H9 (cell line): ENCODE data around the gene ATP1B2. TPM values are rescaled to one million over a fixed set of nuclear protein-coding genes. Genes with fewer than 3 reads are reported as not detected.
A peak's percentile ranks its signal among the peaks of the same experiment; 100 is the strongest.

ENCODE experiments used
- DNase-seq: peaks from one replicate; pipeline ENCODE4 v3.0.0-alpha.2; 2017
- H2AFZ ChIP-seq: one replicate; pipeline ENCODE4 v1.6.1; 2013; ENCODE audit warnings: mild to moderate bottlenecking, low read length, control low read depth, moderate library complexity
- H2AK5ac ChIP-seq: 2 replicates; pipeline ENCODE4 v1.6.1; 2013; ENCODE audit warnings: low read length, control low read depth, mixed read lengths; ENCODE audit not compliant: insufficient read length
- H2BK120ac ChIP-seq: one replicate; pipeline ENCODE4 v1.6.1; 2013; ENCODE audit warnings: low read depth, mild to moderate bottlenecking, low read length, control low read depth, inconsistent platforms; ENCODE audit not compliant: poor library complexity, severe bottlenecking
- H2BK12ac ChIP-seq: 2 replicates; pipeline ENCODE4 v1.6.1; 2013; ENCODE audit warnings: low read length, control low read depth, mixed read lengths, low read depth; ENCODE audit not compliant: insufficient read length
- H2BK15ac ChIP-seq: 2 replicates; pipeline ENCODE4 v1.6.1; 2013; ENCODE audit warnings: low read depth, low read length, control low read depth
- H2BK20ac ChIP-seq: one replicate; pipeline ENCODE4 v1.6.1; 2013; ENCODE audit warnings: low read depth, mild to moderate bottlenecking, low read length, control low read depth, inconsistent platforms; ENCODE audit not compliant: poor library complexity, severe bottlenecking
- H2BK5ac ChIP-seq: 2 replicates; pipeline ENCODE4 v1.6.1; 2013; ENCODE audit warnings: low read length, control low read depth, mixed read lengths; ENCODE audit not compliant: insufficient read length
- H3K14ac ChIP-seq: 2 replicates; pipeline ENCODE4 v1.6.1; 2013; ENCODE audit warnings: low read length, control low read depth; ENCODE audit not compliant: insufficient read depth
- H3K18ac ChIP-seq: 2 replicates; pipeline ENCODE4 v1.6.1; 2013; ENCODE audit warnings: low read depth, mild to moderate bottlenecking, mixed read lengths, low read length, control low read depth; ENCODE audit not compliant: insufficient read length
- H3K23ac ChIP-seq: 2 replicates; pipeline ENCODE4 v1.6.1; 2013; ENCODE audit warnings: low read length, control low read depth, mixed read lengths, low read depth; ENCODE audit not compliant: insufficient read length
- H3K23me2 ChIP-seq: 2 replicates; pipeline ENCODE4 v1.6.1; 2013; ENCODE audit warnings: low read depth, mild to moderate bottlenecking, mixed read lengths, low read length, control low read depth; ENCODE audit not compliant: insufficient read length, poor library complexity, severe bottlenecking
- H3K27ac ChIP-seq: 2 replicates; pipeline ENCODE4 v1.5.1; 2013; ENCODE audit warnings: low read length, control low read depth, mixed read lengths, low read depth; ENCODE audit not compliant: insufficient read length
- H3K27me3 ChIP-seq: 2 replicates; pipeline ENCODE4 v1.6.1; 2013; ENCODE audit warnings: low read length, control low read depth, inconsistent platforms; ENCODE audit not compliant: insufficient read depth
- H3K4ac ChIP-seq: 2 replicates; pipeline ENCODE4 v1.6.1; 2013; ENCODE audit warnings: low read depth, mild to moderate bottlenecking, control low read depth, inconsistent platforms, low read length, moderate library complexity
- H3K4me1 ChIP-seq: 2 replicates; pipeline ENCODE4 v1.6.1; 2013; ENCODE audit warnings: low read length, control low read depth, inconsistent platforms; ENCODE audit not compliant: insufficient read depth
- H3K4me2 ChIP-seq: 2 replicates; pipeline ENCODE4 v1.6.1; 2013; ENCODE audit warnings: low read length, control low read depth, mixed read lengths; ENCODE audit not compliant: insufficient read length, insufficient read depth
- H3K56ac ChIP-seq: 2 replicates; pipeline ENCODE4 v1.6.1; 2013; ENCODE audit warnings: low read depth, mild to moderate bottlenecking, mixed read lengths, low read length, control low read depth; ENCODE audit not compliant: insufficient read length
- H3K79me1 ChIP-seq: 2 replicates; pipeline ENCODE4 v1.6.1; 2013; ENCODE audit warnings: low read depth, mild to moderate bottlenecking, moderate library complexity, low read length, control low read depth, inconsistent platforms; ENCODE audit not compliant: insufficient read depth, poor library complexity, severe bottlenecking
- H3K79me2 ChIP-seq: 2 replicates; pipeline ENCODE4 v1.6.1; 2013; ENCODE audit warnings: low read length, control low read depth, inconsistent platforms; ENCODE audit not compliant: insufficient read depth
- H3K9ac ChIP-seq: 2 replicates; pipeline ENCODE4 v1.6.1; 2013; ENCODE audit warnings: low read length, control low read depth, mixed read lengths; ENCODE audit not compliant: insufficient read length; ENCODE audit errors: extremely low read depth
- H3K9me3 ChIP-seq: one replicate; pipeline ENCODE4 v1.6.1; 2013; ENCODE audit warnings: low read depth, low read length, inconsistent platforms; ENCODE audit not compliant: control insufficient read depth
- H3T11ph ChIP-seq: one replicate; pipeline ENCODE4 v1.6.1; 2013; ENCODE audit warnings: mild to moderate bottlenecking, low read length, control low read depth, inconsistent platforms
- H4K20me1 ChIP-seq: one replicate; pipeline ENCODE4 v1.6.1; 2013; ENCODE audit not compliant: control insufficient read depth, insufficient read length, insufficient read depth
- H4K5ac ChIP-seq: 2 replicates; pipeline ENCODE4 v1.6.1; 2013; ENCODE audit warnings: low read depth, mild to moderate bottlenecking, mixed read lengths, low read length, control low read depth; ENCODE audit not compliant: insufficient read length
- H4K8ac ChIP-seq: replicated peaks from 2 replicates; pipeline ENCODE4 v1.6.1; 2013; ENCODE audit warnings: low read length, control low read depth, mixed read lengths, low read depth; ENCODE audit not compliant: insufficient read length
- H4K91ac ChIP-seq: 2 replicates; pipeline ENCODE4 v1.6.1; 2013; ENCODE audit warnings: low read depth, mild to moderate bottlenecking, moderate library complexity, mixed read lengths, low read length, control low read depth; ENCODE audit not compliant: insufficient read length
- H3K27ac Mint-ChIP-seq, 3 experiments: 2 replicates in 2 of 3; 3 replicates in 1 of 3; pipeline ENCODE4 v1.8.0; 2020 to 2021; ENCODE audit warnings: mixed read lengths in 3 of 3, mild to moderate bottlenecking in 1 of 3, moderate library complexity in 1 of 3
- H3K27me3 Mint-ChIP-seq: 2 replicates; pipeline ENCODE4 v1.8.0; 2021; ENCODE audit warnings: low read depth, mild to moderate bottlenecking, moderate library complexity, mixed read lengths
- H3K36me3 Mint-ChIP-seq, 3 experiments: 2 replicates in 2 of 3; 3 replicates in 1 of 3; pipeline ENCODE4 v1.8.0; 2020 to 2021; ENCODE audit warnings: low read depth in 3 of 3, mixed read lengths in 3 of 3; ENCODE audit not compliant: insufficient read depth in 1 of 3
- H3K4me1 Mint-ChIP-seq, 2 experiments: 2 replicates each; pipeline ENCODE4 v1.8.0; 2020; ENCODE audit warnings: mixed read lengths in 2 of 2
- H3K4me3 Mint-ChIP-seq, 2 experiments: 2 replicates in 1 of 2; 3 replicates in 1 of 2; pipeline ENCODE4 v1.8.0; 2020 to 2021; ENCODE audit warnings: mild to moderate bottlenecking in 2 of 2, mixed read lengths in 2 of 2, moderate library complexity in 1 of 2
- H3K9me3 Mint-ChIP-seq, 2 experiments: 2 replicates in 1 of 2; 3 replicates in 1 of 2; pipeline ENCODE4 v1.8.0; 2020; ENCODE audit warnings: mild to moderate bottlenecking in 2 of 2, mixed read lengths in 2 of 2, moderate library complexity in 1 of 2
- WGBS: extraction: QIAGEN DNeasy Blood & Tissue Kit; methylation state at CpG from one replicate; pipeline ENCODE4 v1.1.7; 2013; ENCODE audit warnings: missing lambda C conversion rate, low lambda C conversion rate, mixed read lengths; ENCODE audit not compliant: insufficient read length; ENCODE audit errors: extremely low coverage; 5-methylcytosine and 5-hydroxymethylcytosine counted together
- total RNA-seq: library from RNA; stranded (reverse); gene quantifications from 2 replicates; pipeline ENCODE4 v1.2.1, GENCODE V29; 2021
- TF ChIP-seq, protein P1 (sequence below): fragments of 200-600 bp; sonication (generic); conservative IDR thresholded peaks from 3 replicates; pipeline ENCODE4 v1.8.0; 2021; ENCODE audit warnings: antibody characterized with exemption, mild to moderate bottlenecking

The ATP1B2 gene
- total RNA-seq, 1 experiment from 2014 or later = 16.2 TPM

DNA sequence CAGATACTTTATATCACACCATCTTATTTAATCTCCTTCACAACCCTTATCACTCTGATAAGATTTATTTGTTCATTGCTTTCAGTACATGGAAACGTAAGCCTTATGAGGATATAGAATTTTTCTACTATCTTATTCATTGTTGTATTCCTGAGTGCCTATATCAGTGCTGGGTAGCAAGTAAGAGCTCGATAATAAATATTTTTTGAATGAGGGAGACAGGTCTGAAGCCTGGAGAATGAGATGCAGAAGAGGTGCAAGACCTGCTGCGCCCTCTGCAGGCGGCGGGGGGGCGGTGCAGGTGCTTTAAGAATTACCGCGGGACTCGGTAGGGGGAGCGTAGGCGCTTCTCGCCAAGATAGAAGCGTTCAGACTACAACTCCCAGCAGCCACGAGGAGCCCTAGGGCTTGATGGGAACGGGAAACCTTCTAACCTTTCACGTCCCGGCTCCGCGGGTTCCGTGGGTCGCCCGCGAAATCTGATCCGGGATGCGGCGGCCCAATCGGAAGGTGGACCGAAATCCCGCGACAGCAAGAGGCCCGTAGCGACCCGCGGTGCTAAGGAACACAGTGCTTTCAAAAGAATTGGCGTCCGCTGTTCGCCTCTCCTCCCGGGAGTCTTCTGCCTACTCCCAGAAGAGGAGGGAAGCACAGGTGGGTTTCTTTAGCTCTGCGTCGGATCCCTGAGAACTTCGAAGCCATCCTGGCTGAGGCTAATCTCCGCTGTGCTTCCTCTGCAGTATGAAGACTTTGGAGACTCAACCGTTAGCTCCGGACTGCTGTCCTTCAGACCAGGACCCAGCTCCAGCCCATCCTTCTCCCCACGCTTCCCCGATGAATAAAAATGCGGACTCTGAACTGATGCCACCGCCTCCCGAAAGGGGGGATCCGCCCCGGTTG, 37.4 kb downstream of the ATP1B2 start, which contains the start of gene WRAP53:
WRAP53 (plus strand) TSS at position 570 of the 900 bp plus-strand sequence; CDS start at position 742, 172 bp downstream.
- no peak within 1 kb of the TSS for H4K91ac ChIP-seq
- H3K4me2 ChIP-seq = peak within 1 kb of the TSS; percentile 87
- TF ChIP-seq, protein P1, sequence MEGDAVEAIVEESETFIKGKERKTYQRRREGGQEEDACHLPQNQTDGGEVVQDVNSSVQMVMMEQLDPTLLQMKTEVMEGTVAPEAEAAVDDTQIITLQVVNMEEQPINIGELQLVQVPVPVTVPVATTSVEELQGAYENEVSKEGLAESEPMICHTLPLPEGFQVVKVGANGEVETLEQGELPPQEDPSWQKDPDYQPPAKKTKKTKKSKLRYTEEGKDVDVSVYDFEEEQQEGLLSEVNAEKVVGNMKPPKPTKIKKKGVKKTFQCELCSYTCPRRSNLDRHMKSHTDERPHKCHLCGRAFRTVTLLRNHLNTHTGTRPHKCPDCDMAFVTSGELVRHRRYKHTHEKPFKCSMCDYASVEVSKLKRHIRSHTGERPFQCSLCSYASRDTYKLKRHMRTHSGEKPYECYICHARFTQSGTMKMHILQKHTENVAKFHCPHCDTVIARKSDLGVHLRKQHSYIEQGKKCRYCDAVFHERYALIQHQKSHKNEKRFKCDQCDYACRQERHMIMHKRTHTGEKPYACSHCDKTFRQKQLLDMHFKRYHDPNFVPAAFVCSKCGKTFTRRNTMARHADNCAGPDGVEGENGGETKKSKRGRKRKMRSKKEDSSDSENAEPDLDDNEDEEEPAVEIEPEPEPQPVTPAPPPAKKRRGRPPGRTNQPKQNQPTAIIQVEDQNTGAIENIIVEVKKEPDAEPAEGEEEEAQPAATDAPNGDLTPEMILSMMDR = peak; percentile 100
- H3K79me2 ChIP-seq = peaks cover 25% of the 10 kb centered on the region
- peaks cover 18% of the 10 kb centered on the region for H3K23me2 ChIP-seq
- H3T11ph ChIP-seq = no peak within 1 kb of the TSS
- no peak within 1 kb of the TSS for H3K23ac ChIP-seq
- WGBS = no CpG with 5 or more reads among the region's 51 CpGs
- H3K4me3 Mint-ChIP-seq = peak within 1 kb of the TSS; percentile 94 to 97
- H4K5ac ChIP-seq = peak within 1 kb of the TSS; percentile 92
- H2AK5ac ChIP-seq = no peak within 1 kb of the TSS
- peaks cover 25 to 26% of the 10 kb centered on the region in 2 experiments for H3K4me1 Mint-ChIP-seq
- H3K27me3 ChIP-seq = no peaks in the 10 kb centered on the region
- no peaks in the 10 kb centered on the region for H3K9me3 ChIP-seq
- no peaks in the 10 kb centered on the region; the same call in 1 of the 2 replicates for H3K4me1 ChIP-seq
- H2BK12ac ChIP-seq = no peak within 1 kb of the TSS
- H3K4ac ChIP-seq = no peak within 1 kb of the TSS
- no peaks in the 10 kb centered on the region; a peak in 1 of 5 replicates for H3K9me3 Mint-ChIP-seq
- peak within 1 kb of the TSS; percentile 66 for H3K18ac ChIP-seq
- H2AFZ ChIP-seq = peak within 1 kb of the TSS; percentile 65
- peak within 1 kb of the TSS; percentile 87 for H2BK5ac ChIP-seq
- peak within 1 kb of the TSS; percentile 98 for H3K9ac ChIP-seq
- H3K56ac ChIP-seq = no peak within 1 kb of the TSS
- peak within 1 kb of the TSS; percentile 61 for H4K8ac ChIP-seq
- DNase-seq = peak; percentile 100
- no peak within 1 kb of the TSS for H2BK20ac ChIP-seq
- peaks cover 20 to 43% (median 35%) of the 10 kb centered on the region in 3 experiments for H3K36me3 Mint-ChIP-seq
- peak within 1 kb of the TSS; percentile 54; the same call in 1 of the 2 replicates for H3K14ac ChIP-seq
- no peak within 1 kb of the TSS for H2BK15ac ChIP-seq
- H4K20me1 ChIP-seq = no peaks in the 10 kb centered on the region
- H2BK120ac ChIP-seq = no peak within 1 kb of the TSS
- peak within 1 kb of the TSS; percentile 90 for H3K27ac ChIP-seq
- H3K27ac Mint-ChIP-seq = peak within 1 kb of the TSS; percentile 100
- H3K27me3 Mint-ChIP-seq = no peaks in the 10 kb centered on the region
- H3K79me1 ChIP-seq = no peaks in the 10 kb centered on the region
